Brain microvascular endothelial cell (primary cell): ENCODE data around the gene HSF4.

Experiments used
- DNase-seq: peaks from one replicate; pipeline ENCODE4 v3.0.0-alpha.2; 2020
- H3K27ac ChIP-seq: fragments of 250-450 bp; sonication (Bioruptor Pico); 2 replicates; pipeline ENCODE4 v1.5.1; 2020; ENCODE audit warnings: mild to moderate bottlenecking, moderate library complexity
- H3K27me3 ChIP-seq: fragments of 250-450 bp; sonication (Bioruptor Pico); replicated peaks from 2 replicates; pipeline ENCODE4 v1.5.1; 2020; ENCODE audit warnings: mild to moderate bottlenecking
- H3K36me3 ChIP-seq: fragments of 250-450 bp; sonication (Bioruptor Pico); replicated peaks from 2 replicates; pipeline ENCODE4 v1.5.1; 2020; ENCODE audit warnings: mild to moderate bottlenecking
- H3K4me3 ChIP-seq: 2 replicates; pipeline ENCODE4 v1.5.1; 2011; ENCODE audit warnings: low read depth, mild to moderate bottlenecking, control low read depth, low read length, moderate library complexity
- CTCF ChIP-seq: IDR thresholded peaks from 2 replicates; pipeline ENCODE4 v1.5.1; 2011; ENCODE audit warnings: low read depth, mild to moderate bottlenecking, moderate library complexity, low read length, control low read depth, inconsistent platforms; ENCODE audit errors: missing control alignments
- in situ Hi-C: cut with HindIII; loops from 2 replicates; pipeline ENCODE4 v1.10.0; 2017; ENCODE audit warnings: low sequenced_read_pairs, low pct_ligation_motif_present

HSF4 gene

GRCh38 chr16:67169642-67170167 is 5.2 kb downstream of the HSF4 start:
- in situ Hi-C loops: no loop called here
- Histone ChIP-seq H3K36me3 (no peaks in the 10 kb centered on the region), H3K27ac (peak overlapping the region; percentile 13), H3K27me3 (peaks cover 28% of the 10 kb centered on the region), H3K4me3 (peak overlapping the region; percentile 55)
- peak; percentile 80 for TF ChIP-seq CTCF
- DNase-seq: no peak

GRCh38 chr16:67170168-67170948 is 5.8 kb downstream of the HSF4 start, which contains the start of gene NOL3:
Gene NOL3 (plus strand): TSS chr16:67170538.
- Histone ChIP-seq H3K27ac (peak within 1 kb of the TSS; percentile 45), H3K4me3 (peak within 1 kb of the TSS; percentile 55), H3K36me3 (no peaks in the 10 kb centered on the region), H3K27me3 (peaks cover 21% of the 10 kb centered on the region)
- peak; percentile 33 for DNase-seq
- in situ Hi-C loops: no loop called here
- TF ChIP-seq CTCF: peak; percentile 32

GRCh38 chr16:67170949-67171649 is 6.6 kb downstream of the HSF4 start:
- no peak for DNase-seq
- in situ Hi-C loops: no loop called here
- Histone ChIP-seq H3K27me3 (peaks cover 16% of the 10 kb centered on the region), H3K36me3 (no peaks in the 10 kb centered on the region), H3K4me3 (peak overlapping the region; percentile 55), H3K27ac (peak overlapping the region; percentile 45)
- TF ChIP-seq CTCF: no peak

- Histone ChIP-seq H3K36me3 (no peaks in the 10 kb centered on the region), H3K27ac (no peak overlapping the region), H3K27me3 (no peaks in the 10 kb centered on the region), H3K4me3 (peak overlapping the region; percentile 52)
- in situ Hi-C loops: no loop called here
- no peak for DNase-seq
- TF ChIP-seq CTCF: no peak
Measured at GRCh38 chr16:67173323-67173722, 8.8 kb downstream of the HSF4 start.

GRCh38 chr16:67173808-67174705 is 9.5 kb downstream of the HSF4 start:
- peak overlapping the region; percentile 52 for H3K4me3 ChIP-seq
- in situ Hi-C loops: no loop called here
- H3K27ac ChIP-seq: no peak overlapping the region
- peak; percentile 60 for DNase-seq
- no peaks in the 10 kb centered on the region for H3K27me3 ChIP-seq
- H3K36me3 ChIP-seq: no peaks in the 10 kb centered on the region
- TF ChIP-seq CTCF: peak; percentile 39
